ES-I3 (cell line): ENCODE results near the gene ISYNA1.

Experiments
- H3K36me3 ChIP-seq: 2 replicates; pipeline ENCODE4 v1.6.1; 2013; ENCODE audit warnings: mild to moderate bottlenecking, low read length, control low read depth, moderate library complexity; ENCODE audit not compliant: insufficient read depth
- H3K4me1 ChIP-seq: 2 replicates; pipeline ENCODE4 v1.6.1; 2013; ENCODE audit warnings: mild to moderate bottlenecking, control low read depth, low read length; ENCODE audit not compliant: insufficient read depth
- H3K9ac ChIP-seq: 2 replicates; pipeline ENCODE4 v1.6.1; 2013; ENCODE audit warnings: low read depth, mild to moderate bottlenecking, low read length, moderate library complexity
- H3K9me3 ChIP-seq: 2 replicates; pipeline ENCODE4 v1.6.1; 2013; ENCODE audit warnings: mild to moderate bottlenecking, low read length, moderate library complexity; ENCODE audit not compliant: control insufficient read depth, insufficient read depth

The ISYNA1 gene

DNA sequence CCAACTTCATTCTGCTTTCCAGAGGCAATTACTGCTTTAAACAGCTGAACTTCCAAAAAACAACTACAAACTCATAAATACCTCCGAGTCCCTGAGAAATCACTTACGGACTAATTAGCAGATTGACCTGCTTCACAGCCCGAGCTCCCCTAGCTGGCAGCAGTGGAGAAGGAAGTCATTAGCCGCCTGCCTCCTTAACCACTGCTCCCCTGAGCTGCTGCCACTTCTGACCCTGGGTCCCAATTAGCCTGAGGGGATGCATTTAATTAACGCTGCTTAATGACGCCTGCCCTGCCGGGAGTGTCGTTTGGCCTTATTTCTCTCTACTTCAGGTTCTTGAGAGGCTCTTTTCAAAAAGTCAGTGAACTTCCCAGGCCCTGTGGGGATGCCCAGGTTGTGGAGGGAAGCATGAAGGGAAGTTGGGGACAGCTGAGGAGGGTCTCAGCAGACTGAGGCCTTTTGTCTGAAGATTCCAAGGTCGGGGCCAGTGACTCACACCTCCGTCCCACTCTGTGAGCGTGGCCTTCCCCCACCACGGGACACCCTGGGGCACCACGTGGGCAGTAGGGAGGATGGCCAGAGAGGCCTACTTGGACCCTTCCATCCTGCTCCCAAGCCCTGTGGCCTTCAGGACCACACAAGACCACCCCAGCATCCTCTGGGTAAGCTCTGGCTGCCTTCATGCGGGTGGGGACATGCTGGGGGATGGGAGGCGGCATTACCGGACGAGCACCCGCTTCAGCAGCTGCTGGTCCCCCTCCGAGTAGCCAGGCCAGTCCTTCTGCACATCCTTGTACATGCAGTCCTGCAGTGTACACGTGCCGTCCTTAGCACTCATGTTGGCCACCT lies 19.8 kb upstream of the ISYNA1 start:
- H3K36me3 ChIP-seq: peaks cover 9% of the 10 kb centered on the region; the same call in 1 of the 2 replicates
- no peaks in the 10 kb centered on the region; the same call in 1 of the 2 replicates for H3K4me1 ChIP-seq
- no peaks in the 10 kb centered on the region for H3K9me3 ChIP-seq
- H3K9ac ChIP-seq: no peak overlapping the region

DNA sequence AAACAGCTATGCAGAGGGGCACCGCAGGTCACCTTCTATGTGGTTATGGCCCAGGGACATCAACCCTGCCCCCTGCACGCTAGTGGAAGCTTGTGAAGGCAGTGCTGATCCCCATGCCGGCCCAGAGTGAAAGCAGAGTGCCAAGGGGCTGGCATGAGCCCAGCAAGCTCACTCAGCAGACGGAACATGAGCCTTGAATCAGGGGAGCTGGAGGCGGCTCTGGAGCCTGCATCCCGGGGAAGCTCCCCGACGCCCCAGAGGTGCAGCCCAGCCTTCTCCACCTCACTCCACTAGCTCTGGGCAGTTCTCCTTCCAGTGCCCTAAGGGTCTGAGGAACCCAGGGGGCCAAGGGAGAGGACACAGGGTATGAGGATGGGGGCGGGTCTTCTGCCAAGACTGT lies 19.0 kb upstream of the ISYNA1 start:
- Histone ChIP-seq H3K9ac (no peak overlapping the region), H3K9me3 (no peaks in the 10 kb centered on the region), H3K36me3 (peaks cover 9% of the 10 kb centered on the region; the same call in 1 of the 2 replicates), H3K4me1 (no peaks in the 10 kb centered on the region; the same call in 1 of the 2 replicates)

DNA sequence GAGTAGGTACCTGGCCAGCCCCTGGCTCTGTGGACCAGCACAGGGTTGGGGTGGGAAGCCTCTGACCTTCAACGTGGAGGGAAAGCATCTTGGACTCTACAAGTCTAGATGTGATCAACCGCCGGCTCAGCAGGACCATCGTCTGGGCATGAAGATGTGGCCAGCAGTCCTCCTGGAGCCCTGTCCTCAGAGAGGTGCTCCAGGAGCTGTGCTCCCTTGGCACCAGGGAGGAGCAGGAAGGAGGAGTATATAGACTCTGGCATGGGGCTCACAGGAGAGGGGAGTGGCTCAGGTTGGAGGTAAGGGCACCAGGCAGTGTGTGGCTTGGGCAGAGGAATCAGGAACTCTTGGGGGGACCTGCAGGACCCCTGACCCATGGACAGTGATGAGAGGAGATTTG lies 18.3 kb upstream of the ISYNA1 start:
- Histone ChIP-seq H3K36me3 (peaks cover 9% of the 10 kb centered on the region; the same call in 1 of the 2 replicates), H3K9ac (no peak overlapping the region), H3K9me3 (no peaks in the 10 kb centered on the region), H3K4me1 (no peaks in the 10 kb centered on the region; the same call in 1 of the 2 replicates)

DNA sequence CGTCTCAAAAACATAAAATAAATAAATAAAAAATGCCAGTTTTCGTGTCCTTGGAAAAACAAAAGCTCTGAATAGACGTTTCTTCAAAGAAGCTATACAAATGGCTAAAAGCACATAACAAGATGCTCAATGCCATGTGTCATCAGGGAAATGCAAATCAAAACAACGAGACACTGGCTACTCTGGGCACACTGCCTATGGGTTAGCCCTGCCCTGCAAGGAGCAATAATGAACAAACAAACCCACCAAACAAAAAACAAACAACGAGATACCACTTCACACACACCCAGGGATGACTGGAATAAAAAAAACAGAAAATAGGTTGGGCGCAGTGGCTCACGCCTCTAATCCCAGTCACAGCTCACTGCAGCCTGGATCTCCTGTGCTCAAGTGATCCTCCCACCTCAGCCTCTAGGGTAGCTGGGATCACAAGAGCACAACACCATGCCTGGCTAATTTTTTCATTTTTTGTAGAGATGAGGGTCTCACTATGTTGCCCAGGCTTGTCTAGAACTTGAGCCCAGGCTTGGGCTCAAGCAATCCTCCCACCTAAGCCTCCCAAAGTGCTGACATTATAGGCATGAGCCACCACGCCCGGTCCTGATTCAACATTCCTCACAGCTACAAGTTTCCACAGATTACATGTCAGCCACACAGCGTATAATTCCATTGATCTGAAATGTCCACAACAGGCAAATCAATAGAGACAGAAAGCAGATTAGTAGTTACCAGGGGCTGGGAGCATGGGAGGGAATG lies 15.5 kb upstream of the ISYNA1 start:
- no peak overlapping the region for H3K9ac ChIP-seq
- H3K36me3 ChIP-seq: peaks cover 3% of the 10 kb centered on the region; the same call in 1 of the 2 replicates
- H3K4me1 ChIP-seq: no peaks in the 10 kb centered on the region; the same call in 1 of the 2 replicates
- no peaks in the 10 kb centered on the region for H3K9me3 ChIP-seq

DNA sequence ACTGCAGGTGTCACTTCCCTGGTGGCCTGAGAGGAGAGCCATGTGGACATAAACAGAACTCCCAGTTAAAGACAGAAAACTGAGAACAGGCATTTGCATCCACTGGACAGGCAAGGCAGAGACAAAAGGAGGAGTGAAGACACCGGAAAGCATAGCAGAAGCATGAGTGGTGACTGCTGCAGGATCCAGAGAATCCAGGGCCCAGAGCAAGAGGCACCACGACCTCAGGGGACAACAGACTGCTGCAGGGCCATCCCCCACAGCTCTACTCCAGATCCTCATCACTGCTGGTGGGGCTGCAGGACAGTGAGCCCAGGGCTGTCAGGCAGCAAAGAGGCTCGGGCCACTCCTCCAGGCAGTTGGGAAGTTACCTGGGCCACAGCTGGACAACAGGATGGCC lies 14.5 kb upstream of the ISYNA1 start:
- peaks cover 3% of the 10 kb centered on the region; the same call in 1 of the 2 replicates for H3K36me3 ChIP-seq
- H3K9me3 ChIP-seq: no peaks in the 10 kb centered on the region
- no peak overlapping the region for H3K9ac ChIP-seq
- no peaks in the 10 kb centered on the region; the same call in 1 of the 2 replicates for H3K4me1 ChIP-seq

DNA sequence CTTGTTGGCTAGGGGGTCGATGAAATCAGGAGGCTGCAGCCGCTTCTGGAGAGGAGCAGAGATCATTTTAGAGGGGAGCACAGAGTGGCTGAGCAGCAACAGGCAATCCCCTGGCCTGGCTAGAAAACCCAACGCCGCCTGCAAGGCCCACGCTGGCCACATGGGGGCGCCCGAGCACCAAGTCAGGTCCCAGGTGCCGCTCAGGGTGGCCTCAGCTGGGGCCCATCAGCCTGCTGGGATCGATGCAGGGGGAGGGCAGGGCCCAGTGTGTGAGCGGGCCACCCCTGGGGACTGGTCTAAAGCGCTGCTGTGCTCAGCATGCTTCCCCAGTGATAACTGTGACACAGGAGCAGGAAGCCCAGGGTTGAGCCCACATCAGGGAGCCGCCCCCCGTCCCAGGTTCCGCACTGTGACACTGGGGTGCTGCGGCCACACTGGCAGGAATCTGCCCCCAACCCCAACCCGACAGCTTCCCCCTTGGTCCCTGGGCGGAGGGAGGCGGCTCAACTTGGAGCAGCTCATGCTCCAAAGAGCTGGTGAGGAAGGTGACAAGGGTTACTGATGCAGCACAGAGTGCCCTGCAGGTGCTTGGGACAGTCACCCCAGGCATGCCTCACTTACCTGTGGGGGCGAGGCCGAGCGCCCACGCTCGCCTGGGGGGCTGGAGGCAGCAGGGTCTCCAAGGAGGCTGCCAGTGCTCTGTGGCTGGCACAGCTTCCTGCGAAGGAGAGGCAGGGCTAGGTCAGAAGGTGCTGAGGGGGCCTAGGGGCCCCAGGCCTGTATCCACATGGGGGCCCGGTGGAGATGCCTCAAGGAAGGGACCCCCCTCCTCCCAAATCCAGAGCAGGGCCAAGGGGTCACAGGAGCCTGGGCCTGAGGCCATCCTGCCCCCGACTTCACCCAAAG lies 13.3 kb upstream of the ISYNA1 start:
- H3K4me1 ChIP-seq: no peaks in the 10 kb centered on the region; the same call in 1 of the 2 replicates
- H3K9me3 ChIP-seq: no peaks in the 10 kb centered on the region
- H3K9ac ChIP-seq: no peak overlapping the region
- peaks cover 3% of the 10 kb centered on the region; the same call in 1 of the 2 replicates for H3K36me3 ChIP-seq

DNA sequence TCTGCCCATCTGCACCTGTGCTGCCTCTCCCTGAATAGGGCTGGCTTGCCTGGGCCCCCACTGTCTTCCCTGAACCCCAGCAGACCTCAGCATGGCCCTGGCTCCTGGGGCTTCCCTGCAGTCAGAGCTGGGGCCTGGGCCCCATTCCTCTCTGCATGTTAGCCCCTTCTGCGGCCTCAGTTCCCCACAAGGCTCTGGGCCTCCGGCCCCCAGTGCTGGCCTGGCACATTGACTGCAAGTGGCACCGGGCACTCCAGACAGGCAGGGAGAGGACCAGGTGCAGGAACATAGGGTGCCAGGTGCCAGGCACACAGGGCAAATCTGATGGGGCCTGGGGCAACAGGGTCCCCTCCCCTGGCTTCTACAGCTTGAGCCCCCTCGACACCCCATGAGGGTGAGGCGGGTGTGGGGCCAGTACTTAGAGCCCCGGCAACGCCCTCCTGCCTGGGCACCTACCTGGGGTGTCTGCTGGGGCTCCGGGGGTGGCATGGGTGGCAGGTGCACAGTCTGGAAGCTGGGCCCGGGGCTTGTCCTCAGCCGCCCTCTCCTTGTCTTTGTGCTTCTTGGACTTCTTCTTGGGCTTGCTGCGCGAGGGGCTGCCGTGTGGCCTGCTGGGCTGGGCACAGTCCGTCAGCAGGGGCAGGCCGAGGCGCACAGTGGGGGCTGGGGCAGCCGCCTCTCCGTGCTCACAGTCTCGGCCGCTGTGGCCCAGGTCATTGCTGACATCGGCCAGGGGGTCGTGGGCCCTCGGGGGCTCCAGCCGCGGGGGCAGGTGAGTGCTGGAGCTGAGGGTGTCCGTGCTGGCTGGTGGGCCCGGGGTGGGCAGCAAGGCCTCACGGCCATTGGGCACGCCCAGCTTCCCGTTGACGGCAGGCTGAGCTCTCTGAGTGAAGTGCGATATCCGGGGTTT lies 12.3 kb upstream of the ISYNA1 start:
- Histone ChIP-seq H3K36me3 (peaks cover 3% of the 10 kb centered on the region; the same call in 1 of the 2 replicates), H3K4me1 (no peaks in the 10 kb centered on the region; the same call in 1 of the 2 replicates), H3K9ac (no peak overlapping the region), H3K9me3 (no peaks in the 10 kb centered on the region)

DNA sequence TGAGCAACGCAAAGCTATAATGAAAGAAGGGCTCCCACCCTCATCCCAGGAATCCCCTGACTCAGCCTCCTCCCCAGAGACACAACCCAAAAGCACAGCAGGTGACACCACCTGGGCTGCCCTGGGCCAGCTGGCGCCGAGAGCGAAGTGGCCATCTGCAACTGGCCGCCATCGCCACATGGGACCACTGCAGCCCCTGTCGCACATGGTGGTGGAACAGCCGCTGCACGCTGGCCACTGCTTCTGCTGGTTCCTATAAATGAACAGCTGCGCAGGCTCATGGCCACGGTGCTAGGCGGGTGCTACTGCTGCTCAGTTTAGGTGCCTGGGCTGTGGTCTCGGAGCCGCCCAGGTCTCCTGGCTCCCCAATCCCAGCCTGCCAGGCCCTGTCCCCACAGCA lies 11.6 kb upstream of the ISYNA1 start:
- peaks cover 3% of the 10 kb centered on the region; the same call in 1 of the 2 replicates for H3K36me3 ChIP-seq
- H3K4me1 ChIP-seq: no peaks in the 10 kb centered on the region; the same call in 1 of the 2 replicates

DNA sequence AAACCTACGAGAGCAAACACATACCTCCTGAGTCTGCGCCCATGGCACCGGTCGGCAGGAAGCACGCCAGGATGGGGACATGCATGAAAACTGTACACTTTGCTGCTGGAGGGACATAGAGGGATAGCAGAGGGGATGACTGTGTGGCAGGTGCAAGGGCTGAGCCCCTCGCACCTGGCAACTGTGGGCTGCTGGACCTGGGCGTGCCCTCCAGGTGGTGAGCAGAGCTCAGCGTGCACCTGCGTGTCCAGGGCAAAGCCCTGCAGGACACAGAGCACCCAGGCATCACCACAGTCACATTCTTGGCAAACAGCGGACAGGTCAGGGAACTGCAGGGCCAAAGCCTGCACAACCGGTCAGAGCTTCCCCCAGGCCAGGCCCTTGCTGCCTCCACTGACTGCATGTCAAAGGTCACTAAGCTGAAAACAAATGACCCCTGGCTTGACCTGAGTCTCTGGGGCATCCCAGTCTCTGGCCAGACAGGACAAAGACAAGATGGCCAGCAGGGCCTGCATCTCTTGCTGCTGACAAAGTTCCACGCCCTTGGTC lies 9.0 kb upstream of the ISYNA1 start:
- no peaks in the 10 kb centered on the region; the same call in 1 of the 2 replicates for H3K4me1 ChIP-seq
- H3K36me3 ChIP-seq: peaks cover 3% of the 10 kb centered on the region; the same call in 1 of the 2 replicates
- no peak overlapping the region for H3K9ac ChIP-seq

More for the DNA sequence above, 11.6 kb upstream of the ISYNA1 start:
- Histone ChIP-seq H3K9ac (no peak overlapping the region), H3K9me3 (no peaks in the 10 kb centered on the region)

DNA sequence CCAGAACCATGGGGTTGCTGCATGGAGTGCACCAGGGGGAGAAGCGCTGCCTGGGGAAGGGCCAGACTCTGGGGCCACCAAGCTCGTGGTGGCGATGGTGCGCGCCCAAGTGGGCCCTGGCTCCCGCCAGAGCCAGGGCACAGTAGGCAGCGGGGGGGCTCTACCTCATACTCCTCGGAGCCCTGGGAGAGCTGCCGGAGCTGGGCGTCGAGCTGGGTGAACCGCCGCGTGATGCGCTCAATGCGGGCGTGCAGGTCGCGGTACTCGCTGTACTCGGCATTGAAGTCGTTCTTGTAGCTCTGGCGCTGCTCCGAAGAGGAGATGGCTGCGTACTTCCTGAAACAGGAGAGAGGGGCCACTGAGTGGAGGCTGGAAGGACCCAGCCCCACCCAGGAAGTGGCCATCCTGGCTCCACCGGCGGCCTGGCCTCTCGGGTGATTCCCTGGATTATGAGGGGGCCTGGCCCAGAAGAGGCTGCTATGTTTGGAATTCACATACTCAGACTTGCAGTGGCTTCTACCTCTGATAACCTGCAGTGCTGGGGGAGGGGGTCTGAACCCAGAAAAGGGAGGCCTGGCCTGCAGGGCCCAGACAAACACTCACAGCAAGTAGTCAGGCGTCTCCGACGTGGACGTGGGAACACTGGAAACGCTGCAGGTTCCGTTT lies 8.3 kb upstream of the ISYNA1 start:
- H3K9me3 ChIP-seq: no peaks in the 10 kb centered on the region
- no peaks in the 10 kb centered on the region; the same call in 1 of the 2 replicates for H3K4me1 ChIP-seq
- peaks cover 3% of the 10 kb centered on the region; the same call in 1 of the 2 replicates for H3K36me3 ChIP-seq
- H3K9ac ChIP-seq: no peak overlapping the region

More for the DNA sequence above, 9.0 kb upstream of the ISYNA1 start:
- H3K9me3 ChIP-seq: no peaks in the 10 kb centered on the region

DNA sequence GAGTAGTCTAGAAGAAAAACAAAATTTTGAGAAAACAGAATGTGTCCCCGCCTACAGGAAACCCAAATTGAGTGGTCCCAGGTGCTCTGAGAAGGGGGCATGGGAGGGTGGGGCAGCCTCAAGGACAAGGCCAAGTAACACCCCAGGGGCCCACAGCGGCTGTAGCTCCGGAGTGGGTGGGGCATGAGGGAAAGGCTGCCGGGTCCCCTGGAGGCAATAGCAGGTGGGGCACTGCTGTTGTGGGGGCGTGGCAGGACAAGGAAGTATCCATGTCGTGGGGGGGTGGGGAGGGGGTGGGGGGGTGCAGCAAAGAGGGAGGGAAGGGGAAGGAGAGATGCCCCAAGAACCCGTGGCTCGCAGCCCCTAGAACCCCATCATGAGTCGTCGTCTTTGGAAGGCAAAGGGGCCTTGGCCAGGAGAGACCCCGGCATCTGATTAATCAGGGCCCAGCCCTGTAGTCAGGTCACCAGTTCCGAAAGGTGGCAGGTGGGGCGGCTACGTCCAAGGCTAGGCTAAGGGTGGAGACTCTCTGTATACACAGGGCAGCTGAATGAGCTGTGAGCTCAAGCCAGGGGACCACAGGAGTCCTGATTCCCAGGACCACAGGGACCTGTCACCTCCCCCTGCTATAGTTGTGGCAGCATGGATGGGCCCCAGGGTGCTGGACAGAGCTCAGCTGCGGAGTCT lies 7.5 kb upstream of the ISYNA1 start:
- H3K9ac ChIP-seq: no peak overlapping the region
- no peaks in the 10 kb centered on the region; the same call in 1 of the 2 replicates for H3K36me3 ChIP-seq
- no peaks in the 10 kb centered on the region for H3K9me3 ChIP-seq
- no peaks in the 10 kb centered on the region for H3K4me1 ChIP-seq

DNA sequence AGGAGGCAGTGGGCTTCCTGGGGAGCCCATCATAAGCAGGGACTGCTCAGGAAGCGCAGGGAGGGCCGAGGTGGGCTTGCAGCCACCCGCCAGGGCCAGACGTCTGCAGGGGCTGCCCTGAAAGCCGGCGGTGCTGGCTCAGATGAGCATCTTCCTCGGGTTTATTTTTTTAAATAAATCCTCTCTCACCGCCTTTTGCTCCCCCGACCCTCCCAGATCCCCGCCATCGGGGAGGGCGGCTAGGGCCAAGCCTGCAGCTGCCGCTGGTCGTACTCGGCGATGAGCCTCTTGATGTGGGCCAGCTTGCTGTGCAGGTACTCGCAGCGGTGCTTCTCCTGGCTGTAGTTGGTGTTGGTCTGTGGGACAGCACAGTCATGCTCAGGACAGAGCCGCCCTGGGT lies 6.6 kb upstream of the ISYNA1 start:
- no peaks in the 10 kb centered on the region for H3K9me3 ChIP-seq
- H3K9ac ChIP-seq: no peak overlapping the region
- no peaks in the 10 kb centered on the region for H3K36me3 ChIP-seq
- peaks cover 7% of the 10 kb centered on the region for H3K4me1 ChIP-seq
